Testis (tissue), 5 donors: ENCODE measurements around the gene XPO5. TPM values are rescaled to one million over a fixed set of nuclear protein-coding genes. Genes with fewer than 3 reads are reported as not detected.
A peak's percentile ranks its signal among the peaks of the same experiment; 100 is the strongest.

ENCODE experiments used
- DNase-seq: peaks from one replicate; pipeline ENCODE4 v3.0.0-alpha.2; 2019
- H3K27ac ChIP-seq, 2 donors: fragments of 200-600 bp; sonication (generic); one replicate each; pipeline ENCODE4 v1.5.1; 2019
- H3K27me3 ChIP-seq: fragments of 200-600 bp; sonication (generic); one replicate; pipeline ENCODE4 v1.5.1; 2019
- H3K36me3 ChIP-seq: fragments of 200-600 bp; sonication (generic); one replicate; pipeline ENCODE4 v1.5.1; 2017; ENCODE audit warnings: low read depth; ENCODE audit errors: missing control alignments
- H3K4me1 ChIP-seq: fragments of 200-600 bp; sonication (generic); one replicate; pipeline ENCODE4 v1.5.1; 2019
- H3K4me3 ChIP-seq, 2 donors: fragments of 200-600 bp; sonication (generic); one replicate each; pipeline ENCODE4 v1.5.1; 2017 to 2019
- H3K9me3 ChIP-seq: fragments of 200-600 bp; sonication (generic); one replicate; pipeline ENCODE4 v1.5.1; 2017
- CTCF ChIP-seq, 3 experiments: fragments of 450-650 bp in 2 of 3; fragments of 200-600 bp in 1 of 3; sonication (generic) in 1 of 3; IDR thresholded peaks; one replicate each; pipeline ENCODE4 v1.5.1; 2016 to 2019; ENCODE audit warnings: antibody characterized with exemption in 3 of 3, mild to moderate bottlenecking in 2 of 3, moderate library complexity in 1 of 3
- POLR2A ChIP-seq: fragments of 450-650 bp; IDR thresholded peaks from one replicate; pipeline ENCODE4 v1.6.1; 2017; ENCODE audit warnings: antibody characterized with exemption, mild to moderate bottlenecking, moderate library complexity
- WGBS, 2 donors: methylation state at CpG; one replicate each; pipeline ENCODE4 v1.1.5; 2018; 5-methylcytosine and 5-hydroxymethylcytosine counted together
- intact Hi-C: fragments of 100-400 bp; cut with DNase I; formaldehyde crosslinking; loops from one replicate; pipeline ENCODE4 v1.15.1; 2023; ENCODE audit warnings: low total_unique reads
- long read RNA-seq, 2 donors: transcript quantifications; one replicate each; lab custom pipeline, GENCODE V29; 2026
- polyA plus RNA-seq: library from polyadenylated mRNA; stranded (reverse); fragments of 350-450 nt; fragmentation: Illumina TruSeq; extraction: RNeasy Lipid Tissue Mini Kit (QIAGEN cat#74804); gene quantifications from one replicate; pipeline ENCODE4 v1.2.3, GENCODE V29; 2014; ENCODE audit warnings: low read depth, low replicate concordance; ENCODE audit not compliant: insufficient read depth
- total RNA-seq, 2 donors: library from RNA; depleted of rRNA; stranded (reverse); fragments of >200 nt; gene quantifications; one replicate each; pipeline ENCODE4 v1.2.3, GENCODE V29; 2016

Gene XPO5
- total RNA-seq (10 to 100 TPM; 53.7 to 65.8 TPM), polyA plus RNA-seq (79.1 TPM)
- long read RNA-seq, donor 1, full-length matches to known transcripts = 3 of 9 reads
- long read RNA-seq, donor 1, partial matches to known transcripts = 6 of 9 reads
- long read RNA-seq, donor 1, other reads (novel, unspliced or antisense) = 0 of 9 reads
- long read RNA-seq, donor 2, full-length matches to known transcripts = 5 of 12 reads
- long read RNA-seq, donor 2, partial matches to known transcripts = 7 of 12 reads
- long read RNA-seq, donor 2, other reads (novel, unspliced or antisense) = 0 of 12 reads

GRCh38 chr6:43575772-43576551 is at the start of gene XPO5, which contains the start of gene POLH:
Gene XPO5 (minus strand): TSS chr6:43576038. CDS start chr6:43575864, 174 bp downstream.
Gene POLH (plus strand): TSS chr6:43576185. CDS start chr6:43582320, 6,135 bp downstream.
- intact Hi-C loops = no loop called here
- DNase-seq = peak; percentile 92
- Histone ChIP-seq H3K4me1 (peaks cover 15% of the 10 kb centered on the region), H3K27ac (peak within 1 kb of the TSS; percentile 61 to 66), H3K4me3 (peak within 1 kb of the TSS; percentile 95), H3K9me3 (no peaks in the 10 kb centered on the region), H3K36me3 (no peaks in the 10 kb centered on the region), H3K27me3 (no peaks in the 10 kb centered on the region)
- peak; percentile 79 for TF ChIP-seq POLR2A
- TF ChIP-seq CTCF (IDR thresholded peaks at IDR 0.05) = no peak
- 1% methylated on average over 16 to 62 of the region's 76 CpGs for WGBS, 2 donors

DNA sequence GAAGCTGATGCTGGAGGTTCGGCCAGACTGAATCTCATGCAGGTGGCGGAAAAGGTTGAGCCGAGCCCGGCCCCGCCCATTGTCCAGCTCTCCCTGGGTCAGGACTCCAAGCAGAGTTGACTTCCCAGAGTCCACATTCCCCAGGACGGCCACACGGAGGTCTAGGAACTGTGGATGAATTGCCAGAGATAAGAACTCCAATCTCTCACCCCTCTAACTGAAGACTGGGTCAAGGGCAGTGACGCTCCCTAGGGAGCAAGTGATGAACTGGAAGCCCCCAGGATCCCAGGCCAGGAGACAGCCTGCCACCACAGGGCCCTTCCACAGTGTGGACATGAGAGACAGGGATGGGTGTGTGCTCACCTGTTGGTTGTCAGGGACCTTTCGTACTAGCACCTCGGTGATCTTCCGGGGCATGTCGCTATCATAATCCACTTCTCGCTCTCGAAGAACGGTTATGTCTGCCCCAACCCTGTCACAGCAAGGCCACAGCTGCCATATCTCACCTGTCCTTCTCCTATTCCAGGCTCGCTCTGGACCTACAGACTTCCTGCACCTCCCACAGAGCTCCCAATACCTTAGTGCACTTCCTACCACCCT is 49.7 kb upstream of the XPO5 start:
- Histone ChIP-seq H3K9me3 (no peaks in the 10 kb centered on the region), H3K27ac (no peak overlapping the region), H3K27me3 (no peaks in the 10 kb centered on the region), H3K4me3 (no peak overlapping the region), H3K4me1 (peaks cover 18% of the 10 kb centered on the region), H3K36me3 (no peaks in the 10 kb centered on the region)
- WGBS, 2 donors = 87 to 90% methylated on average over 15 to 16 of the region's 16 CpGs
- TF ChIP-seq POLR2A = no peak
- no peak for TF ChIP-seq CTCF (IDR thresholded peaks at IDR 0.05)
- intact Hi-C loops = no loop called here
- peak; percentile 7 for DNase-seq

GRCh38 chr6:43624786-43625288 is 49.0 kb upstream of the XPO5 start:
- no peaks in the 10 kb centered on the region for H3K9me3 ChIP-seq
- peaks cover 14% of the 10 kb centered on the region for H3K4me1 ChIP-seq
- H3K4me3 ChIP-seq = no peak overlapping the region
- TF ChIP-seq POLR2A (no peak), CTCF (IDR thresholded peaks at IDR 0.05) (no peak)
- no peaks in the 10 kb centered on the region for H3K27me3 ChIP-seq
- peak; percentile 10 for DNase-seq
- H3K27ac ChIP-seq = no peak overlapping the region
- H3K36me3 ChIP-seq = no peaks in the 10 kb centered on the region
- WGBS, 2 donors = 90 to 93% methylated on average over 7 of the region's 7 CpGs
- intact Hi-C loops = no loop called here

GRCh38 chr6:43623880-43624785 is 48.3 kb upstream of the XPO5 start:
- Histone ChIP-seq H3K9me3 (no peaks in the 10 kb centered on the region), H3K4me3 (no peak overlapping the region), H3K4me1 (peaks cover 14% of the 10 kb centered on the region), H3K27me3 (no peaks in the 10 kb centered on the region), H3K36me3 (no peaks in the 10 kb centered on the region), H3K27ac (no peak overlapping the region)
- TF ChIP-seq CTCF (IDR thresholded peaks at IDR 0.05) = no peak
- no peak for TF ChIP-seq POLR2A
- DNase-seq = peak; percentile 12
- WGBS, 2 donors = 86 to 87% methylated on average over 3 to 12 of the region's 12 CpGs
- intact Hi-C loops = no loop called here
